DND-41 (cell line): ENCODE data around the gene GRID1.

Experiments used
- CTCF ChIP-seq: IDR thresholded peaks from 2 replicates; pipeline ENCODE4 v1.5.1; 2012; ENCODE audit warnings: borderline replicate concordance, low read length, moderate library complexity, mild to moderate bottlenecking; ENCODE audit not compliant: poor library complexity, severe bottlenecking; ENCODE audit errors: extremely low read depth
- EZH2 ChIP-seq: IDR thresholded peaks from 3 replicates; pipeline ENCODE4 v1.6.1; 2012; ENCODE audit warnings: borderline replicate concordance, low read depth, mild to moderate bottlenecking, moderate library complexity, low read length, inconsistent platforms; ENCODE audit not compliant: severe bottlenecking

- TF ChIP-seq CTCF: no peak
- TF ChIP-seq EZH2: no peak
These were observed 508.8 kb downstream of the GRID1 start for GRCh38 chr10:85857791-85858190.
